ENCODE data around the gene ADGRL3. TPM values are rescaled to one million over a fixed set of nuclear protein-coding genes. Genes with fewer than 3 reads are reported as not detected.

The ADGRL3 gene
- total RNA-seq, 1 donor from 2014 or later: not detected

DNA sequence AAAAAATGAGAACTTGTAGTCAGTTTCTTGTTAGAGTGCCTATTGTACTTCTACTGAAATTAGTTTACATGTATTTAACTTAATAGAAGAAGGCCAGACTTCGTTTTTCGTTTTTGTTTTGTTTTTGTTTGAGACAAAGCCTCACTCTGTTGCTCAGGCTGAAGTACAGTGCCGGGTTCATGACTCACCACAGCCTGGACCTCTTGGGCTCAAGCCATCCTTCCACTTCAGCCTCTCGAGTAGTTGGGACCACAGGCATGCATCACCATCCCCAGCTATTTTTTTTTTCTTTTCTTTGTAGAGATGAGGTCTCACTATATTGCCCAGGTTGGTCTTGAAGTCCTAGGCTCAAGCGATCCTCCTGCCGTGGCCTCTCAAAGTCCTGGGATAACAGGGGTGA lies 793.9 kb downstream of the ADGRL3 start:
- H3K27ac Mint-ChIP-seq: no peak overlapping the region
- ATAC-seq (ENCODE audit: low read depth) (no peak), DNase-seq (no peak)
- H3K4me1 Mint-ChIP-seq: no peaks in the 10 kb centered on the region
- H3K9me3 Mint-ChIP-seq: peaks cover 3% of the 10 kb centered on the region
- POLR2A ChIA-PET: no interaction called here
- no peaks in the 10 kb centered on the region for H3K36me3 Mint-ChIP-seq (ENCODE audit: low read depth)
- CTCF ChIA-PET: no interaction called here
- intact Hi-C loops (cut with micrococcal nuclease): no loop called here
- TF ChIP-seq, protein P1, sequence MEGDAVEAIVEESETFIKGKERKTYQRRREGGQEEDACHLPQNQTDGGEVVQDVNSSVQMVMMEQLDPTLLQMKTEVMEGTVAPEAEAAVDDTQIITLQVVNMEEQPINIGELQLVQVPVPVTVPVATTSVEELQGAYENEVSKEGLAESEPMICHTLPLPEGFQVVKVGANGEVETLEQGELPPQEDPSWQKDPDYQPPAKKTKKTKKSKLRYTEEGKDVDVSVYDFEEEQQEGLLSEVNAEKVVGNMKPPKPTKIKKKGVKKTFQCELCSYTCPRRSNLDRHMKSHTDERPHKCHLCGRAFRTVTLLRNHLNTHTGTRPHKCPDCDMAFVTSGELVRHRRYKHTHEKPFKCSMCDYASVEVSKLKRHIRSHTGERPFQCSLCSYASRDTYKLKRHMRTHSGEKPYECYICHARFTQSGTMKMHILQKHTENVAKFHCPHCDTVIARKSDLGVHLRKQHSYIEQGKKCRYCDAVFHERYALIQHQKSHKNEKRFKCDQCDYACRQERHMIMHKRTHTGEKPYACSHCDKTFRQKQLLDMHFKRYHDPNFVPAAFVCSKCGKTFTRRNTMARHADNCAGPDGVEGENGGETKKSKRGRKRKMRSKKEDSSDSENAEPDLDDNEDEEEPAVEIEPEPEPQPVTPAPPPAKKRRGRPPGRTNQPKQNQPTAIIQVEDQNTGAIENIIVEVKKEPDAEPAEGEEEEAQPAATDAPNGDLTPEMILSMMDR (IDR thresholded peaks at IDR 0.05): no peak
- no peaks in the 10 kb centered on the region for H3K27me3 Mint-ChIP-seq
- H3K4me3 Mint-ChIP-seq: no peak overlapping the region

DNA sequence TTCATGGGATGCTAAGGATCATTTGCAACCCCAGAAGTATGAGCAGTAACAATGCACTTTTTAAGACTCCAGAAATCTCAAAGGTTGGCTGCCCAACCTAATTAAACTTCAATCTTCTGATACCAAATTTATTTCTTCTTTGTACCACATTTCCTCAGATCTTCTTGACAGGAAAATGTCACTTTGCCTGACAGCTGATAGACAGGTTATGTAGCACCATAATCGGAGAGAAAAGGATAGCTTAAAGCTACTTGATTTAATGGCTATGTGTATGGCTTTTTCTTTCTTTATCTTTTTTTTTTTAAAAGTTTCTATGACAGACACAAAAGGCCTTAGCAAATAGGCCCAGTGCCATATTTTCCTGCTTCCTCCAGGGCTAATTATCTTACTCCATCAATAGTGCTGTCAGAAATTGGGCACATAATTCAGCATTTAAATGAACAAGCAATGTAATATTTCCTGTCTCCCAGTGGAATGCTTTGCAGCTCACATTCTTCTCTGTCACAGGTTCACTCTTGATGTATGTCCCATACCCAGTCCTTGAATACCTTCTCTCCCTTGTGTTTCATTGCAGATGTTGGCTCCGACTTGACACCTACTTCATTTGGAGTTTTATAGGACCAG lies 795.7 kb downstream of the ADGRL3 start:
- H3K4me1 Mint-ChIP-seq: no peaks in the 10 kb centered on the region
- POLR2A ChIA-PET: no interaction called here
- no peak for ATAC-seq (ENCODE audit: low read depth)
- intact Hi-C loops (cut with micrococcal nuclease): no loop called here
- TF ChIP-seq, protein P1 (IDR thresholded peaks at IDR 0.05): no peak
- H3K9me3 Mint-ChIP-seq: peaks cover 3% of the 10 kb centered on the region
- no peak for DNase-seq
- CTCF ChIA-PET: no interaction called here
- H3K27ac Mint-ChIP-seq: no peak overlapping the region
- no peak overlapping the region for H3K4me3 Mint-ChIP-seq
- no peaks in the 10 kb centered on the region for H3K36me3 Mint-ChIP-seq (ENCODE audit: low read depth)
- no peaks in the 10 kb centered on the region for H3K27me3 Mint-ChIP-seq

DNA sequence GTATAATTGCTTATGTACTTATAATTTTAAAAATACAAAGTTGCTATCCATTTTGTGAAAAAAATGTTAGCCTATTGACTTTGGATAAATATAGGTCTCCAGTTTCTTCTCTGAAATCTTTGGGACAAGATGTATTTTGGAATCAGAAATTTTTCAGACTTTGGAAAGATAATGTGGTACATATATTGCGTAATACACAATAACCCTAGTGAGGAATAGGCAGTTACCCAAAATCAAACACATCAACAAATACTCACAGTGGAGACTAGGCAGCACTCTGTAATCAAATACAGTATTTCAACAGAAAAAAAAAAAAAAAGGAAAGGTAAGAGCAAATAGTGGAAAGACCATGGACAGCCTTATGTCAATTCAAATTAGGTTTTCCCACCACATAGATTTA lies 796.8 kb downstream of the ADGRL3 start:
- DNase-seq (no peak), ATAC-seq (ENCODE audit: low read depth) (no peak)
- H3K9me3 Mint-ChIP-seq: peaks cover 6% of the 10 kb centered on the region
- H3K27ac Mint-ChIP-seq: no peak overlapping the region
- intact Hi-C loops (cut with micrococcal nuclease): no loop called here
- H3K36me3 Mint-ChIP-seq (ENCODE audit: low read depth): no peaks in the 10 kb centered on the region
- H3K4me3 Mint-ChIP-seq: no peak overlapping the region
- CTCF ChIA-PET: no interaction called here
- TF ChIP-seq, protein P1 (IDR thresholded peaks at IDR 0.05): no peak
- no peaks in the 10 kb centered on the region for H3K27me3 Mint-ChIP-seq
- H3K4me1 Mint-ChIP-seq: no peaks in the 10 kb centered on the region
- POLR2A ChIA-PET: no interaction called here

DNA sequence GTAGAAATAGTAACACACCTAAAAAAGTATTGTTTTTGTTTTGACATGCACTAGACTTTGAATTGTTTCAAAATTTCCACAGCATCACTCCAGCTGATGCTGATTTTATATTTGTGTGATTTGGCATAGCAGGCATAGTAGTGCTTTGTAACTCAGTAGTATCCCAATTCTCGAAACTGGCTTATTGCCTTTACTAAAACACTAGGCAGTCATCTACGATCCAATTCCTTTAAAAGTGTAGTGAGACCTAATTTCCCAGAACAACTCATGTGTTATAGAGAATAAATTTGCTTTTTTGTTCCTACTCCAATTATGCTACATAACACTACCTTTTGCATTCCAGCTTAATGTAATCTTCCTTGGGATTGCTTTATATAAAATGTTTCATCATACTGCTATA lies 797.7 kb downstream of the ADGRL3 start:
- no peaks in the 10 kb centered on the region for H3K36me3 Mint-ChIP-seq (ENCODE audit: low read depth)
- no peak for ATAC-seq (ENCODE audit: low read depth)
- no peaks in the 10 kb centered on the region for H3K4me1 Mint-ChIP-seq
- ChIA-PET CTCF (no interaction called here), POLR2A (no interaction called here)
- TF ChIP-seq, protein P1 (IDR thresholded peaks at IDR 0.05): no peak
- H3K4me3 Mint-ChIP-seq: no peak overlapping the region
- no peaks in the 10 kb centered on the region for H3K27me3 Mint-ChIP-seq
- no peak for DNase-seq
- peaks cover 6% of the 10 kb centered on the region for H3K9me3 Mint-ChIP-seq
- no peak overlapping the region for H3K27ac Mint-ChIP-seq
- intact Hi-C loops (cut with micrococcal nuclease): no loop called here

DNA sequence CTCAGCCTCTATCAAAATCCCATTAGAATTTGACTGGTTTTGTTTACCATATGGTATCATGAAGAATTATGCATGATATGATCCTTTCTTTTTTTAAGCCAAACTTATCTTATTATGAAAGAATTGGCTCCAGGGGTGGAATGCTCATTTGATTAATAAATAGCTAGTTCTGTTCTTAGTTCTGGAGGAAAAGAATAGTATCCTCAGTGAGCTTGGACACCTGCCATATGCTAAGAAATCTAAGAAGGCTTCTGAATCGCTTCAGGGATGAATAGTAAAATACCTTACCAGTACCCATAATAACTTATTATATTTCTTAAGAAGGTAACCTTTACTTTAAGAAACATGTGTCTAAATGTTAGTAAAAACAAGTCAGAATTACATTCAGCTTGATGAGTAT lies 803.6 kb downstream of the ADGRL3 start:
- DNase-seq (no peak), ATAC-seq (ENCODE audit: low read depth) (no peak)
- no peak overlapping the region for H3K27ac Mint-ChIP-seq
- no peak overlapping the region for H3K4me3 Mint-ChIP-seq
- TF ChIP-seq, protein P1 (IDR thresholded peaks at IDR 0.05): no peak
- ChIA-PET CTCF (no interaction called here), POLR2A (no interaction called here)
- intact Hi-C loops (cut with micrococcal nuclease): no loop called here
- H3K27me3 Mint-ChIP-seq: no peaks in the 10 kb centered on the region
- H3K36me3 Mint-ChIP-seq (ENCODE audit: low read depth): no peaks in the 10 kb centered on the region
- peaks cover 3% of the 10 kb centered on the region for H3K9me3 Mint-ChIP-seq
- no peaks in the 10 kb centered on the region for H3K4me1 Mint-ChIP-seq
